Non-pigmented ciliary epithelial cell (primary cell): ENCODE data around the gene WDFY4.
"Not testable (repeated sequence)": the region's sequence is repeated elsewhere in the genome, so short reads cannot be mapped to it uniquely, and the experiment has no call there.

ENCODE experiments used
- DNase-seq: peaks from one replicate; pipeline ENCODE4 v3.0.0-alpha.2; 2010; ENCODE audit warnings: low read depth

Gene WDFY4

GRCh38 chr10:48684792-48685623, at the start of gene WDFY4:
WDFY4 (plus strand) TSS chr10:48684873; CDS start chr10:48709733, 24,860 bp downstream.
- no peak for DNase-seq

- no peak for DNase-seq
Measured at GRCh38 chr10:48634984-48635557, 49.6 kb upstream of the WDFY4 start.

- no peak for DNase-seq
Measured at GRCh38 chr10:48636231-48636630, 48.4 kb upstream of the WDFY4 start.

- DNase-seq: no peak
Measured at GRCh38 chr10:48636901-48637300, 47.8 kb upstream of the WDFY4 start.

GRCh38 chr10:48638158-48638557, 46.5 kb upstream of the WDFY4 start:
- no peak for DNase-seq

GRCh38 chr10:48638739-48639527, 45.7 kb upstream of the WDFY4 start:
- DNase-seq: no peak

GRCh38 chr10:48639632-48640031, 45.0 kb upstream of the WDFY4 start:
- DNase-seq: no peak

GRCh38 chr10:48640326-48640725, 44.3 kb upstream of the WDFY4 start:
- no peak for DNase-seq

GRCh38 chr10:48641099-48641690, 43.5 kb upstream of the WDFY4 start:
- not testable (repeated sequence) for DNase-seq

- no peak for DNase-seq
Measured at GRCh38 chr10:48645600-48645999, 39.1 kb upstream of the WDFY4 start.

- DNase-seq: not testable (repeated sequence)
Measured at GRCh38 chr10:48647073-48647472, 37.6 kb upstream of the WDFY4 start.

GRCh38 chr10:48648172-48648942, 36.3 kb upstream of the WDFY4 start:
- no peak for DNase-seq

- no peak for DNase-seq
Measured at GRCh38 chr10:48649349-48649944, 35.2 kb upstream of the WDFY4 start.

GRCh38 chr10:48651293-48651692, 33.4 kb upstream of the WDFY4 start:
- DNase-seq: no peak

GRCh38 chr10:48651839-48652238, 32.8 kb upstream of the WDFY4 start:
- no peak for DNase-seq

- no peak for DNase-seq
Measured at GRCh38 chr10:48652344-48652743, 32.3 kb upstream of the WDFY4 start.

GRCh38 chr10:48653347-48653746, 31.3 kb upstream of the WDFY4 start:
- DNase-seq: no peak

- DNase-seq: no peak
Measured at GRCh38 chr10:48653944-48654698, 30.6 kb upstream of the WDFY4 start.

GRCh38 chr10:48655411-48656240, 29.0 kb upstream of the WDFY4 start:
- no peak for DNase-seq
